A549 (cell line): ENCODE measurements around the gene CCNE1. TPM values are rescaled to one million over a fixed set of nuclear protein-coding genes. Genes with fewer than 3 reads are reported as not detected.

Experiments
- ATAC-seq, 2 experiments: fragments of 200-7000 bp in 1 of 2; fragments of >200 bp in 1 of 2; cut with Nextera tagmentation in 1 of 2; cut with Tn5 transposase in 1 of 2; 3 replicates each; pipeline versions ENCODE4 v1.8.0 to v1.9.1; 2018 to 2020; ENCODE audit warnings: mild to moderate bottlenecking in 1 of 2, moderate library complexity in 1 of 2
- CTCF ChIA-PET: fragments of 300-600 bp; sonication (Branson Sonifier 250); formaldehyde crosslinking; extraction: SDS; loops from one replicate; lab custom pipeline; 2021; ENCODE audit warnings: antibody characterized with exemption, inconsistent platforms; lab: Yijun Ruan, JAX
- POLR2A ChIA-PET: fragments of 350-600 bp; formaldehyde crosslinking; extraction: SDS; loops from one replicate; lab custom pipeline; 2021; ENCODE audit warnings: antibody characterized with exemption, inconsistent platforms; lab: Yijun Ruan, JAX
- DNase-seq, 2 experiments: peaks; one replicate each; pipeline versions ENCODE4 v3.0.0 to v3.0.0-alpha.2; 2011 to 2016; ENCODE audit warnings: low read depth in 1 of 2, low spot score in 1 of 2
- FAIRE-seq: peaks from 2 replicates; lab custom pipeline; 2011; peaks lifted over from hg19 to GRCh38; lab: Jason Lieb, UNC
- H3K27ac ChIP-seq, 2 experiments: fragments of >200 bp; sonication (Bioruptor Twin); formaldehyde crosslinking; 3 replicates each; pipeline ENCODE4 v1.5.1; 2016 to 2017
- H3K4me1 ChIP-seq: fragments of >200 bp; sonication (Bioruptor Twin); formaldehyde crosslinking; 3 replicates; pipeline ENCODE4 v1.6.1; 2016
- H3K4me2 ChIP-seq: fragments of >200 bp; sonication (Bioruptor Twin); formaldehyde crosslinking; 3 replicates; pipeline ENCODE4 v1.6.1; 2016
- H3K4me3 ChIP-seq: fragments of >200 bp; sonication (Bioruptor Twin); formaldehyde crosslinking; 3 replicates; pipeline ENCODE4 v1.5.1; 2016
- H3K9me3 ChIP-seq: fragments of >200 bp; sonication (Bioruptor Twin); formaldehyde crosslinking; 3 replicates; pipeline ENCODE4 v1.6.1; 2016
- ATOH8 ChIP-seq: fragments of 250-450 bp; sonication (Bioruptor Pico); IDR thresholded peaks from 2 replicates; pipeline ENCODE4 v1.5.0; 2020; ENCODE audit warnings: low read depth, mild to moderate bottlenecking, moderate library complexity
- BHLHE40 ChIP-seq: IDR thresholded peaks from 2 replicates; pipeline ENCODE4 v1.6.1; 2012; ENCODE audit warnings: low read depth, low read length, inconsistent platforms
- CTCF ChIP-seq: fragments of >200 bp; sonication (Bioruptor Twin); formaldehyde crosslinking; IDR thresholded peaks from 3 replicates; pipeline ENCODE4 v1.5.1; 2016
- ELK1 ChIP-seq: fragments of 150-350 bp; IDR thresholded peaks from 2 replicates; pipeline ENCODE4 v1.6.1; 2014; ENCODE audit warnings: low read depth, mild to moderate bottlenecking, low read length
- HOXB13 ChIP-seq: fragments of 250-450 bp; sonication (Bioruptor Pico); IDR thresholded peaks from 2 replicates; pipeline ENCODE4 v1.5.0; 2020; ENCODE audit warnings: low read depth, mild to moderate bottlenecking, moderate library complexity
- NR3C1 ChIP-seq: fragments of >200 bp; sonication (Bioruptor Twin); formaldehyde crosslinking; IDR thresholded peaks from 3 replicates; pipeline ENCODE4 v1.6.1; 2017
- POLR2A ChIP-seq: IDR thresholded peaks from 2 replicates; pipeline ENCODE4 v1.6.1; 2012; ENCODE audit warnings: mild to moderate bottlenecking, low read length
- RAD21 ChIP-seq, 2 experiments: fragments of >200 bp in 1 of 2; sonication (Bioruptor Twin) in 1 of 2; formaldehyde crosslinking in 1 of 2; IDR thresholded peaks in 1 of 2; conservative IDR thresholded peaks in 1 of 2; 2 replicates in 1 of 2; 3 replicates in 1 of 2; pipeline ENCODE4 v1.6.1; 2012 to 2018; ENCODE audit warnings: inconsistent platforms in 1 of 2
- REST ChIP-seq: fragments of 200-600 bp; sonication (generic); IDR thresholded peaks from 2 replicates; pipeline ENCODE4 v1.6.1; 2016; ENCODE audit warnings: antibody characterized with exemption, mild to moderate bottlenecking, moderate library complexity
- SMC3 ChIP-seq: fragments of >200 bp; sonication (Bioruptor Twin); formaldehyde crosslinking; IDR thresholded peaks from 3 replicates; pipeline ENCODE4 v1.6.1; 2018; ENCODE audit warnings: inconsistent platforms
- TP53 ChIP-seq: fragments of 250-450 bp; sonication (Bioruptor Pico); IDR thresholded peaks from 2 replicates; pipeline ENCODE4 v1.5.0; 2021; ENCODE audit warnings: mild to moderate bottlenecking, moderate library complexity
- WGBS: methylation state at CpG from one replicate; pipeline ENCODE4 v1.1.6; 2017; ENCODE audit errors: missing lambda C conversion rate; 5-methylcytosine and 5-hydroxymethylcytosine counted together
- polyA plus RNA-seq, 4 experiments: library from polyadenylated mRNA; depleted of rRNA in 3 of 4; stranded (reverse); fragments of >200 nt; fragmentation: RNase III in 1 of 4; extraction: RNeasy Plus Mini Kit Qiagen cat#74134 plus additional on column Dnase treatment in 1 of 4; gene quantifications; 2 replicates in 3 of 4; 3 replicates in 1 of 4; pipeline ENCODE4 v1.2.3, GENCODE V29; 2011 to 2017
- TF ChIP-seq, protein P1 (sequence below): fragments of 250-450 bp; sonication (Bioruptor Pico); IDR thresholded peaks from 2 replicates; pipeline ENCODE4 v1.5.0; 2021; ENCODE audit warnings: mild to moderate bottlenecking, moderate library complexity, borderline replicate concordance

The CCNE1 gene
- polyA plus RNA-seq, 2 of the 4 experiments (the other 2 are of a cell fraction) = 18.3 to 25.2 TPM

- TF ChIP-seq TP53 (CRISPR knock-in tag) = no peak
- TF ChIP-seq, protein P1, sequence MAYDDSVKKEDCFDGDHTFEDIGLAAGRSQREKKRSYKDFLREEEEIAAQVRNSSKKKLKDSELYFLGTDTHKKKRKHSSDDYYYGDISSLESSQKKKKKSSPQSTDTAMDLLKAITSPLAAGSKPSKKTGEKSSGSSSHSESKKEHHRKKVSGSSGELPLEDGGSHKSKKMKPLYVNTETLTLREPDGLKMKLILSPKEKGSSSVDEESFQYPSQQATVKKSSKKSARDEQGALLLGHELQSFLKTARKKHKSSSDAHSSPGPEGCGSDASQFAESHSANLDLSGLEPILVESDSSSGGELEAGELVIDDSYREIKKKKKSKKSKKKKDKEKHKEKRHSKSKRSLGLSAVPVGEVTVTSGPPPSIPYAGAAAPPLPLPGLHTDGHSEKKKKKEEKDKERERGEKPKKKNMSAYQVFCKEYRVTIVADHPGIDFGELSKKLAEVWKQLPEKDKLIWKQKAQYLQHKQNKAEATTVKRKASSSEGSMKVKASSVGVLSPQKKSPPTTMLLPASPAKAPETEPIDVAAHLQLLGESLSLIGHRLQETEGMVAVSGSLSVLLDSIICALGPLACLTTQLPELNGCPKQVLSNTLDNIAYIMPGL (CRISPR knock-in tag) = no peak
- TF ChIP-seq HOXB13 (CRISPR knock-in tag) = no peak
- TF ChIP-seq REST = no peak
- Histone ChIP-seq H3K27ac (no peak overlapping the region), H3K4me1 (peaks cover 3% of the 10 kb centered on the region; the same call in 1 of the 3 replicates), H3K4me3 (no peak overlapping the region), H3K4me2 (no peak overlapping the region), H3K9me3 (no peaks in the 10 kb centered on the region)
- 72% methylated on average over 7 of the region's 7 CpGs for WGBS
- POLR2A ChIA-PET = interaction anchor here (1.2 kb wide), 1 partner anchor 16 kb away, joined by 3 read pairs; no protein-coding TSS in a partner anchor
- FAIRE-seq (peak; percentile 94), DNase-seq (no peak), ATAC-seq (no peak)
- CTCF ChIA-PET = interaction anchor here (0.9 to 14.8 kb wide), 29 partner anchors 11 to 879 kb away, joined by 3 to 243 read pairs (median 6); partner anchors contain the start of gene URI1
These were observed 41.1 kb upstream of the CCNE1 start for GRCh38 chr19:29770648-29771047.

- 19% methylated on average over 14 of the region's 14 CpGs for WGBS
These were observed 39.9 kb upstream of the CCNE1 start for GRCh38 chr19:29771708-29772414.

More at GRCh38 chr19:29771708-29772414, 39.9 kb upstream of the CCNE1 start:
- CTCF ChIA-PET = interaction anchor here (0.6 to 14.8 kb wide), 53 partner anchors 9 to 933 kb away, joined by 3 to 243 read pairs (median 4); partner anchors contain the start of gene URI1
- ATAC-seq (peak; percentile 95 to 96), DNase-seq (peak; percentile 78 to 97), FAIRE-seq (peak; percentile 68)
- H3K4me1 ChIP-seq = peaks cover 3% of the 10 kb centered on the region; the same call in 1 of the 3 replicates
- H3K4me3 ChIP-seq = no peak overlapping the region
- H3K4me2 ChIP-seq = peak overlapping the region; percentile 62
- POLR2A ChIA-PET = interaction anchor here (1.0 to 1.2 kb wide), 3 partner anchors 10 to 165 kb away, joined by 3 read pairs; partner anchors contain the start of gene POP4
- H3K9me3 ChIP-seq = no peaks in the 10 kb centered on the region
- TF ChIP-seq BHLHE40 (no peak), SMC3 (peak; percentile 83), CTCF (peak; percentile 89), ATOH8 (CRISPR knock-in tag) (no peak), POLR2A (no peak), NR3C1 (no peak), ELK1 (no peak), RAD21 (conservative IDR thresholded peaks at IDR 0.05 in 1 of 2, IDR thresholded peaks at IDR 0.05 in 1 of 2) (peak; percentile 72 to 77)
- 0 out of 6 replicates have a peak overlapping the region, but pooled peaks of 1 of the 2 experiments have one; percentile 24 for H3K27ac ChIP-seq
